OCI-LY3 (cell line): ENCODE results near the gene LSM14B.

Experiments
- H2AFZ ChIP-seq: fragments of 200-600, 300-600 bp; shearing (Covaris generic); 2 replicates; pipeline ENCODE4 v1.6.0; 2014; ENCODE audit warnings: antibody characterized with exemption, low read depth, low read length
- H3K27ac ChIP-seq: fragments of 200-600, 300-600 bp; sonication (generic); 2 replicates; pipeline ENCODE4 v1.5.1; 2014; ENCODE audit warnings: mild to moderate bottlenecking, low read length, moderate library complexity, mixed read lengths
- H3K27me3 ChIP-seq: fragments of 200-600, 300-600 bp; sonication (generic); 2 replicates; pipeline ENCODE4 v1.6.1; 2014; ENCODE audit warnings: low read depth, low read length, mixed read lengths
- H3K36me3 ChIP-seq: fragments of 200-600, 300-600 bp; sonication (generic); replicated peaks from 2 replicates; pipeline ENCODE3; 2014; ENCODE audit warnings: low read depth, low read length, mixed read lengths
- H3K4me1 ChIP-seq: fragments of 300-600, 200-600 bp; sonication (generic); 2 replicates; pipeline ENCODE4 v1.6.1; 2014; ENCODE audit warnings: low read length, mixed read lengths
- H3K4me2 ChIP-seq: fragments of 200-600, 300-600 bp; sonication (generic); 2 replicates; pipeline ENCODE4 v1.6.1; 2014; ENCODE audit warnings: low read length, mixed read lengths
- H3K4me3 ChIP-seq: fragments of 300-600, 200-600 bp; sonication (generic); 2 replicates; pipeline ENCODE4 v1.5.1; 2014; ENCODE audit warnings: antibody characterized with exemption, mild to moderate bottlenecking, low read length, moderate library complexity
- H3K79me2 ChIP-seq: fragments of 300-600, 200-600 bp; shearing (Covaris generic); 2 replicates; pipeline ENCODE4 v1.6.1; 2014; ENCODE audit warnings: mild to moderate bottlenecking, low read length, mixed read lengths
- H3K9ac ChIP-seq: fragments of 300-600, 200-600 bp; shearing (Covaris generic); 2 replicates; pipeline ENCODE4 v1.6.0; 2014; ENCODE audit warnings: mild to moderate bottlenecking, low read length, moderate library complexity
- H3K9me3 ChIP-seq: fragments of 200-600, 300-600 bp; shearing (Covaris generic); 2 replicates; pipeline ENCODE4 v1.6.1; 2014; ENCODE audit warnings: low read length, mixed read lengths; ENCODE audit not compliant: insufficient read depth
- H4K20me1 ChIP-seq: fragments of 200-600, 300-600 bp; sonication (generic); 2 replicates; pipeline ENCODE4 v1.6.1; 2016; ENCODE audit warnings: low read length, mixed read lengths; ENCODE audit not compliant: insufficient read depth
- EZH2phosphoT487 ChIP-seq: fragments of 200-600 bp; shearing (Covaris generic); IDR thresholded peaks from 2 replicates; pipeline ENCODE4 v1.6.1; 2018; ENCODE audit warnings: antibody characterized with exemption, mixed run types, low read depth
- TF ChIP-seq, protein P1 (sequence below): fragments of 200-600, 300-600 bp; sonication (generic); IDR thresholded peaks from 2 replicates; pipeline ENCODE4 v1.5.1; 2014; ENCODE audit warnings: antibody characterized with exemption, low read length, low read depth

Gene LSM14B

GRCh38 chr20:62122654-62123449, 577 bp downstream of the LSM14B start:
- Histone ChIP-seq H3K9ac (peak overlapping the region; percentile 94), H3K9me3 (no peaks in the 10 kb centered on the region), H4K20me1 (peaks cover 18% of the 10 kb centered on the region), H3K27me3 (no peaks in the 10 kb centered on the region), H3K4me2 (peak overlapping the region; percentile 85), H3K79me2 (peaks cover 29% of the 10 kb centered on the region), H3K4me1 (peaks cover 22% of the 10 kb centered on the region), H3K36me3 (peaks cover 32% of the 10 kb centered on the region), H3K27ac (peak overlapping the region; percentile 66), H2AFZ (no peak overlapping the region), H3K4me3 (peak overlapping the region; percentile 80)
- no peak for TF ChIP-seq EZH2phosphoT487
- TF ChIP-seq, protein P1, sequence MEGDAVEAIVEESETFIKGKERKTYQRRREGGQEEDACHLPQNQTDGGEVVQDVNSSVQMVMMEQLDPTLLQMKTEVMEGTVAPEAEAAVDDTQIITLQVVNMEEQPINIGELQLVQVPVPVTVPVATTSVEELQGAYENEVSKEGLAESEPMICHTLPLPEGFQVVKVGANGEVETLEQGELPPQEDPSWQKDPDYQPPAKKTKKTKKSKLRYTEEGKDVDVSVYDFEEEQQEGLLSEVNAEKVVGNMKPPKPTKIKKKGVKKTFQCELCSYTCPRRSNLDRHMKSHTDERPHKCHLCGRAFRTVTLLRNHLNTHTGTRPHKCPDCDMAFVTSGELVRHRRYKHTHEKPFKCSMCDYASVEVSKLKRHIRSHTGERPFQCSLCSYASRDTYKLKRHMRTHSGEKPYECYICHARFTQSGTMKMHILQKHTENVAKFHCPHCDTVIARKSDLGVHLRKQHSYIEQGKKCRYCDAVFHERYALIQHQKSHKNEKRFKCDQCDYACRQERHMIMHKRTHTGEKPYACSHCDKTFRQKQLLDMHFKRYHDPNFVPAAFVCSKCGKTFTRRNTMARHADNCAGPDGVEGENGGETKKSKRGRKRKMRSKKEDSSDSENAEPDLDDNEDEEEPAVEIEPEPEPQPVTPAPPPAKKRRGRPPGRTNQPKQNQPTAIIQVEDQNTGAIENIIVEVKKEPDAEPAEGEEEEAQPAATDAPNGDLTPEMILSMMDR: no peak

GRCh38 chr20:62123450-62124118, 1.3 kb downstream of the LSM14B start:
- Histone ChIP-seq H3K27me3 (no peaks in the 10 kb centered on the region), H3K4me1 (peaks cover 22% of the 10 kb centered on the region), H3K4me2 (peak overlapping the region; percentile 85), H3K27ac (no peak overlapping the region), H2AFZ (no peak overlapping the region), H3K4me3 (peak overlapping the region; percentile 80), H4K20me1 (peaks cover 22% of the 10 kb centered on the region), H3K9ac (peak overlapping the region; percentile 94), H3K79me2 (peaks cover 29% of the 10 kb centered on the region), H3K36me3 (peaks cover 39% of the 10 kb centered on the region), H3K9me3 (no peaks in the 10 kb centered on the region)
- no peak for TF ChIP-seq EZH2phosphoT487
- TF ChIP-seq, protein P1: no peak

DNA sequence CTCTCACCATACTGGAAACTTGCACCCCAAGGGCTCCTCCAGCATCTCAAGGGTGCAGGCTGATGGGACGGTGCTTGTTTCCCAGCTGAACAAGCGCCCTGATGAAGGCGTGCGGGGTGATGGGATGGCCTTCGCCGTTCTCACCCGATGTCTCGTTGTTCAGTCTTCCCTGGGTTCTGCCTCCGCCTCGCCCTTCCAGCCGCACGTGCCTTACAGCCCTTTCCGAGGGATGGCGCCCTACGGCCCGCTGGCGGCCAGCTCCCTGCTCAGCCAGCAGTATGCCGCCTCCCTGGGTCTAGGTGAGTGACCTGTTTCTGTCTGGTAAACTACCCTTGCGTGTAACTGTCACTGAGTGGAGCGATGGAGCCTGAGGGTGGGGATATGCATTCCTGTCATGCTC, 3.9 kb downstream of the LSM14B start:
- no peak overlapping the region for H3K27ac ChIP-seq
- H3K27me3 ChIP-seq: no peaks in the 10 kb centered on the region
- no peak overlapping the region for H3K4me3 ChIP-seq
- no peaks in the 10 kb centered on the region for H3K9me3 ChIP-seq
- TF ChIP-seq, protein P1: no peak
- no peak for TF ChIP-seq EZH2phosphoT487
- H3K36me3 ChIP-seq: peaks cover 60% of the 10 kb centered on the region
- no peak overlapping the region for H2AFZ ChIP-seq
- peaks cover 22% of the 10 kb centered on the region for H4K20me1 ChIP-seq
- H3K4me2 ChIP-seq: no peak overlapping the region
- H3K79me2 ChIP-seq: peaks cover 34% of the 10 kb centered on the region
- no peak overlapping the region for H3K9ac ChIP-seq
- peaks cover 18% of the 10 kb centered on the region for H3K4me1 ChIP-seq

- Histone ChIP-seq H3K4me2 (no peak overlapping the region), H2AFZ (no peak overlapping the region), H3K27ac (no peak overlapping the region), H3K36me3 (peaks cover 76% of the 10 kb centered on the region), H3K27me3 (no peaks in the 10 kb centered on the region), H3K9me3 (no peaks in the 10 kb centered on the region), H4K20me1 (peaks cover 25% of the 10 kb centered on the region), H3K79me2 (peaks cover 31% of the 10 kb centered on the region), H3K4me3 (no peak overlapping the region), H3K4me1 (peaks cover 16% of the 10 kb centered on the region), H3K9ac (no peak overlapping the region)
- TF ChIP-seq, protein P1: no peak
- no peak for TF ChIP-seq EZH2phosphoT487
These were observed 5.5 kb downstream of the LSM14B start for GRCh38 chr20:62127799-62128198.
